Smooth muscle cell (in vitro differentiated cells): ENCODE results near the gene XRCC2. TPM values are rescaled to one million over a fixed set of nuclear protein-coding genes. Genes with fewer than 3 reads are reported as not detected.
"Not testable (repeated sequence)": the region's sequence is repeated elsewhere in the genome, so short reads cannot be mapped to it uniquely, and the experiment has no call there.

Source experiments
- DNase-seq: peaks from one replicate; lab custom pipeline; 2025; ENCODE audit not compliant: unreplicated experiment; lab: John Stamatoyannopoulos, UW
- H2AFZ ChIP-seq: fragments of 200-600 bp; sonication (generic); 2 replicates; pipeline ENCODE4 v1.6.0; 2016; ENCODE audit warnings: antibody characterized with exemption, low read depth, mild to moderate bottlenecking
- H3F3A ChIP-seq: fragments of 200-600 bp; sonication (generic); 2 replicates; pipeline ENCODE4 v1.6.0; 2017; ENCODE audit warnings: antibody characterized with exemption, low read depth
- H3K27ac ChIP-seq: fragments of 200-600 bp; sonication (generic); 2 replicates; pipeline ENCODE4 v1.5.1; 2016; ENCODE audit warnings: low read depth, mild to moderate bottlenecking
- H3K27me3 ChIP-seq: fragments of 200-600 bp; sonication (generic); 2 replicates; pipeline ENCODE4 v1.6.1; 2016; ENCODE audit warnings: low read depth, mild to moderate bottlenecking
- H3K36me3 ChIP-seq: fragments of 200-600 bp; sonication (generic); 2 replicates; pipeline ENCODE4 v1.5.1; 2016; ENCODE audit warnings: low read depth
- H3K4me1 ChIP-seq: fragments of 200-600 bp; sonication (generic); 2 replicates; pipeline ENCODE4 v1.5.1; 2016; ENCODE audit warnings: low read depth
- H3K4me2 ChIP-seq: fragments of 200-600 bp; sonication (generic); 2 replicates; pipeline ENCODE4 v1.6.0; 2016; ENCODE audit warnings: mild to moderate bottlenecking
- H3K4me3 ChIP-seq: fragments of 200-600 bp; sonication (generic); 2 replicates; pipeline ENCODE4 v1.5.1; 2016; ENCODE audit warnings: mild to moderate bottlenecking
- H3K79me2 ChIP-seq: fragments of 200-600 bp; sonication (generic); 2 replicates; pipeline ENCODE4 v1.6.0; 2016; ENCODE audit warnings: low read depth, mild to moderate bottlenecking
- H3K9ac ChIP-seq: fragments of 200-600 bp; sonication (generic); 2 replicates; pipeline ENCODE4 v1.6.0; 2016; ENCODE audit warnings: low read depth
- H3K9me3 ChIP-seq: fragments of 200-600 bp; sonication (generic); replicated peaks from 2 replicates; pipeline ENCODE4 v1.5.1; 2016; ENCODE audit warnings: low read depth
- H4K20me1 ChIP-seq: fragments of 200-600 bp; sonication (generic); 2 replicates; pipeline ENCODE4 v1.6.0; 2016; ENCODE audit warnings: low read depth
- WGBS: methylation state at CpG from one replicate; pipeline ENCODE4 v1.1.7; 2016; ENCODE audit warnings: low lambda C conversion rate; 5-methylcytosine and 5-hydroxymethylcytosine counted together
- polyA plus RNA-seq: library from polyadenylated mRNA; unstranded; fragments of >200 nt; fragmentation: Nextera tagmentation; extraction: Ambion mirVana; gene quantifications from 2 replicates; pipeline ENCODE4 v1.2.1, GENCODE V29; 2016
- total RNA-seq: library from RNA; depleted of rRNA; stranded (reverse); fragments of >200 nt; gene quantifications from 2 replicates; pipeline ENCODE4 v1.2.3, GENCODE V29; 2014
- TF ChIP-seq, protein P1 (sequence below): fragments of 200-600 bp; sonication (generic); IDR thresholded peaks from 2 replicates; pipeline ENCODE4 v1.5.1; 2017; ENCODE audit warnings: borderline replicate concordance, mild to moderate bottlenecking, antibody characterized with exemption; ENCODE audit not compliant: insufficient read depth, poor library complexity, severe bottlenecking

XRCC2 gene
- total and polyA plus RNA-seq, 2 experiments from 2014 or later: 0.72 to 1.8 TPM

DNA sequence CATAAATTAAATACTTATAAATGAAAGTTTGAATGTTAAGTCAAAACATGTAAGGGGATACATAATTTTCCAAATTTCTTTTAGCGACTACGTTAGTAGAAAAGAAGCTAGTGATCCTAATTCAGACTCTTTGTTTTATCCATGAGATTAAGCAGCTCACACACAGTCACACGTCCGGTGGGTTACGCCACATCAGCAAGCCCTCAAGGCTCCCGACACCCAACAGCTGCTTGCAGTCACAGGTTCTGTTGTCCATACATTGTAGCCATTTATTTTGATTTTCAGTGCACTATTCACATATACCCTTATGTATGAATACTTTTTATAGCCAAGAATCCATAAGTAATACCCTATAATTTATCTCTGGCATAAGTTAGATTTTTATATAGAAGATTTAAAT, 39.5 kb downstream of the XRCC2 start:
- no peaks in the 10 kb centered on the region for H4K20me1 ChIP-seq
- no peak overlapping the region for H3K4me2 ChIP-seq
- H3K27ac ChIP-seq: no peak overlapping the region
- 77% methylated on average over 6 of the region's 6 CpGs for WGBS
- no peak overlapping the region for H2AFZ ChIP-seq
- H3K9me3 ChIP-seq: no peaks in the 10 kb centered on the region
- H3K4me3 ChIP-seq: no peak overlapping the region
- no peaks in the 10 kb centered on the region for H3K79me2 ChIP-seq
- TF ChIP-seq, protein P1, sequence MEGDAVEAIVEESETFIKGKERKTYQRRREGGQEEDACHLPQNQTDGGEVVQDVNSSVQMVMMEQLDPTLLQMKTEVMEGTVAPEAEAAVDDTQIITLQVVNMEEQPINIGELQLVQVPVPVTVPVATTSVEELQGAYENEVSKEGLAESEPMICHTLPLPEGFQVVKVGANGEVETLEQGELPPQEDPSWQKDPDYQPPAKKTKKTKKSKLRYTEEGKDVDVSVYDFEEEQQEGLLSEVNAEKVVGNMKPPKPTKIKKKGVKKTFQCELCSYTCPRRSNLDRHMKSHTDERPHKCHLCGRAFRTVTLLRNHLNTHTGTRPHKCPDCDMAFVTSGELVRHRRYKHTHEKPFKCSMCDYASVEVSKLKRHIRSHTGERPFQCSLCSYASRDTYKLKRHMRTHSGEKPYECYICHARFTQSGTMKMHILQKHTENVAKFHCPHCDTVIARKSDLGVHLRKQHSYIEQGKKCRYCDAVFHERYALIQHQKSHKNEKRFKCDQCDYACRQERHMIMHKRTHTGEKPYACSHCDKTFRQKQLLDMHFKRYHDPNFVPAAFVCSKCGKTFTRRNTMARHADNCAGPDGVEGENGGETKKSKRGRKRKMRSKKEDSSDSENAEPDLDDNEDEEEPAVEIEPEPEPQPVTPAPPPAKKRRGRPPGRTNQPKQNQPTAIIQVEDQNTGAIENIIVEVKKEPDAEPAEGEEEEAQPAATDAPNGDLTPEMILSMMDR: no peak
- no peak overlapping the region for H3K9ac ChIP-seq
- DNase-seq: no peak
- no peaks in the 10 kb centered on the region for H3F3A ChIP-seq
- no peaks in the 10 kb centered on the region for H3K4me1 ChIP-seq
- no peaks in the 10 kb centered on the region for H3K36me3 ChIP-seq
- H3K27me3 ChIP-seq: no peaks in the 10 kb centered on the region

DNA sequence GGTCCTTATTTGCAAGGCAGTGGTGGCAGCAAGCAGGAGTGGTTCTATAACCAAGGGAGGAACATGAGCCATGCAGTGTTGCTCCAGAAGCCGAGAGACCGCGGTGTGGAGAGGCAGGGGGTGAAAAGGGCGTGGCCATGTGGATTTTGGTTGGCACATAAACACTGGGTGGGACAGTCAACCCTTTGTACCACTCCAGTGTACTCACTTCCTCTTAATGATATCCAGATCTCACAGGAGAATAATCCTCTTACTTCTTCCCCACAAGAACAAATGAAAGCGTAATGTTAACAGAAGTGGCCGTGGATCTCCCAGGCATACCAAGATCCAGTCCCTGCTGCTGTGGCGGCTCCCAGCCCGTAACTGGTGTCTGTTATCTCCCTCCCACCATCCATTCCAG, 42.4 kb downstream of the XRCC2 start:
- Histone ChIP-seq H3K9ac (no peak overlapping the region), H3K27ac (no peak overlapping the region), H3K79me2 (no peaks in the 10 kb centered on the region), H3K9me3 (no peaks in the 10 kb centered on the region), H3K4me2 (no peak overlapping the region), H3K27me3 (no peaks in the 10 kb centered on the region), H3F3A (no peaks in the 10 kb centered on the region), H2AFZ (no peak overlapping the region), H3K36me3 (no peaks in the 10 kb centered on the region), H3K4me1 (no peaks in the 10 kb centered on the region), H4K20me1 (no peaks in the 10 kb centered on the region), H3K4me3 (no peak overlapping the region)
- no peak for DNase-seq
- 85% methylated on average over 8 of the region's 8 CpGs for WGBS
- TF ChIP-seq, protein P1: no peak

DNA sequence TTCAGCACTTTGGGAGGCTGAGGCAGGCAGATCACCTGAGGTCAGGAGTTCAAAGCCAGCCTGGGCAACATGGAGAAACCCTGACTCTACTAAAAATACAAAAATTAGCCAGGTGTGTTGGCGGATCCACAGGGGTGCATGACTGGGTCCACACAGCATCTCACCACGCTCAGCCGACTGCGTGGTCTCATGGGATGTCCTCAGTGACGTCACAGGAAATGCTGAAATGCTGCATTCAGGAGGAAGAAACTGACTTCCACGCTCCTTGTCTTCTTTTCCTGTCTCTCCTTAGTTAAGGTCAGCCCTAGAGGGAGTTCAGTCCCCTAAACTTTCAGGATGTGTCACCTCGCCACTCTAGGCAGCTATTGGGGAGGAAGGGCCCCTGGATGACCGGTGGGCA, 42.9 kb downstream of the XRCC2 start:
- WGBS: 93% methylated on average over 8 of the region's 8 CpGs
- Histone ChIP-seq H3K4me1 (no peaks in the 10 kb centered on the region), H2AFZ (no peak overlapping the region), H3K27me3 (no peaks in the 10 kb centered on the region), H3F3A (no peaks in the 10 kb centered on the region), H3K4me2 (no peak overlapping the region), H3K79me2 (no peaks in the 10 kb centered on the region), H3K36me3 (no peaks in the 10 kb centered on the region), H3K27ac (no peak overlapping the region), H4K20me1 (no peaks in the 10 kb centered on the region), H3K9ac (no peak overlapping the region), H3K9me3 (no peaks in the 10 kb centered on the region), H3K4me3 (no peak overlapping the region)
- DNase-seq: no peak
- TF ChIP-seq, protein P1: no peak

DNA sequence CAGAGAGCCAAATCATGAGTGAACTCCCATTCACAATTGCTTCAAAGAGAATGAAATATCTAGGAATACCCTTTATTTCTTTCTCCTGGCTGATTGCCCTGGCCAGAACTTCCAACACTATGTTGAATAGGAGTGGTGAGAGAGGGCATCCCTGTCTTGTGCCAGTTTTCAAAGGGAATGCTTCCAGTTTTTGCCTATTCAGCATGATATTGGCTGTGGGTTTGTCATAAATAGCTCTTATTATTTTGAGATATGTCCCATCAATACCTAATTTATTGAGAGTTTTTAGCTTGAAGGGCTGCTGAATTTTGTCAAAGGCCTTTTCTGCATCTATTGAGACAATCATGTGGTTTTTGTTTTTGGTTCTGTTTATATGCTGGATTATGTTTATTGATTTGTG, 47.2 kb downstream of the XRCC2 start:
- not testable (repeated sequence) for H3K36me3 ChIP-seq, H3F3A ChIP-seq, DNase-seq, H3K27me3 ChIP-seq, H3K9ac ChIP-seq, H3K27ac ChIP-seq, H3K79me2 ChIP-seq, H4K20me1 ChIP-seq, H2AFZ ChIP-seq, H3K4me1 ChIP-seq, H3K4me2 ChIP-seq, H3K9me3 ChIP-seq, H3K4me3 ChIP-seq
